Heart left ventricle (tissue), 13 donors: ENCODE measurements around the gene DSCAM.

ENCODE experiments used
- CTCF ChIP-seq, 12 donors: fragments of 200-600 bp; sonication (generic) in 4 of 12; IDR thresholded peaks; one replicate each; pipeline versions ENCODE4 v1.5.0 to v1.8.0; 2018 to 2022; ENCODE audit warnings: antibody characterized with exemption in 12 of 12, mild to moderate bottlenecking in 5 of 12
- POLR2A ChIP-seq, 2 donors: fragments of 450-650 bp; IDR thresholded peaks; one replicate each; pipeline ENCODE4 v1.6.1; 2017; ENCODE audit warnings: antibody characterized with exemption in 2 of 2, mild to moderate bottlenecking in 2 of 2, moderate library complexity in 2 of 2
- donor health status: ischemic (EF 13 %, LVEDD 7.1; RV severe dilation, severe dysfunction).
- donor health status: DM: no; HTN: yes; CAD: no.
- donor health status: DM: no; HTN: no; CAD: no.
- donor health status: ischemic (EF 25% LVEDD 6.9; RV normal size, moderate dysfunction).
- donor health status: ischemic (EF 25% LVEDD 5.7; RV mildly dilated, moderate dysfunction).
- donor health status: ischemic (EF 35%, LVEDD 5.7; RV mildly dilated, moderate dysfunction).
- donor health status: nonischemic (EF 11% LVEDD 7.7; RV severe dilation, severe dysfunction).
- donor health status: DM: yes; HTN: yes; CAD: no.
- donor health status: PGD.
- donor health status: ischemic (EF 29% LVEDD 5.4; RV normal size, mild dysfunction).
- donor health status: nonischemic (EF 23%, LVEDD 6.1; RV moderate dilation, normal function).

- TF ChIP-seq CTCF (IDR thresholded peaks at IDR 0.05): no peak
- no peak for TF ChIP-seq POLR2A (IDR thresholded peaks at IDR 0.05)
These were observed 383.8 kb downstream of the DSCAM start for GRCh38 chr21:40463176-40463575.
